Epithelial cell of proximal tubule (primary cell): ENCODE data around the gene PDZD2. TPM values are rescaled to one million over a fixed set of nuclear protein-coding genes. Genes with fewer than 3 reads are reported as not detected.

Source experiments
- DNase-seq: peaks from one replicate; pipeline ENCODE4 v3.0.0-alpha.2; 2011; ENCODE audit warnings: low read depth
- H3K4me3 ChIP-seq: 2 replicates; pipeline ENCODE4 v1.5.1; 2011; ENCODE audit warnings: low read depth, mild to moderate bottlenecking, low read length
- total RNA-seq: library from RNA; depleted of rRNA; stranded (reverse); fragments of >200 nt; gene quantifications from 2 replicates; pipeline ENCODE4 v1.2.3, GENCODE V29; 2015
- TF ChIP-seq, protein P1 (sequence below): conservative IDR thresholded peaks from 2 replicates; pipeline ENCODE4 v1.5.1; 2012; ENCODE audit warnings: low read depth, mild to moderate bottlenecking, low read length

The PDZD2 gene
- total RNA-seq, 1 donor from 2014 or later: 8.4 TPM

DNA sequence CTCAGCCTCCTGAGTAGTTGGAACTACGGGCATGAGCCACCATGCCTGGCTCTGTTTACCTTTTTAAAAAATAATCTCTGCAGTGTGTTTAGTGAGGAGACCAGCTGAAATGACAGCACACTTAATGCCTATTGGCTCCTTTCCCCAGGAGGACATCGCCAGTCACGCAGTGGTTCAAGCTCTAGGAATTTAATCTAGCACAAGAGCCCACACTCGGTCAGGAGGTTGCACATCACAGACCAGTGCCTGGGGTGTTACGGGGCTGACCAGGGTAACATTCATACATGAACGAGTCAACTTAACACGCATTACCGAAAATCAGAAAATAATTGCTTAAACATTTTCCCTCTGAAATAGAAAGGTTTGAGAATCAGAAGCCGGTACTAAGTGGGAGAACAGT lies 318.2 kb downstream of the PDZD2 start:
- TF ChIP-seq, protein P1, sequence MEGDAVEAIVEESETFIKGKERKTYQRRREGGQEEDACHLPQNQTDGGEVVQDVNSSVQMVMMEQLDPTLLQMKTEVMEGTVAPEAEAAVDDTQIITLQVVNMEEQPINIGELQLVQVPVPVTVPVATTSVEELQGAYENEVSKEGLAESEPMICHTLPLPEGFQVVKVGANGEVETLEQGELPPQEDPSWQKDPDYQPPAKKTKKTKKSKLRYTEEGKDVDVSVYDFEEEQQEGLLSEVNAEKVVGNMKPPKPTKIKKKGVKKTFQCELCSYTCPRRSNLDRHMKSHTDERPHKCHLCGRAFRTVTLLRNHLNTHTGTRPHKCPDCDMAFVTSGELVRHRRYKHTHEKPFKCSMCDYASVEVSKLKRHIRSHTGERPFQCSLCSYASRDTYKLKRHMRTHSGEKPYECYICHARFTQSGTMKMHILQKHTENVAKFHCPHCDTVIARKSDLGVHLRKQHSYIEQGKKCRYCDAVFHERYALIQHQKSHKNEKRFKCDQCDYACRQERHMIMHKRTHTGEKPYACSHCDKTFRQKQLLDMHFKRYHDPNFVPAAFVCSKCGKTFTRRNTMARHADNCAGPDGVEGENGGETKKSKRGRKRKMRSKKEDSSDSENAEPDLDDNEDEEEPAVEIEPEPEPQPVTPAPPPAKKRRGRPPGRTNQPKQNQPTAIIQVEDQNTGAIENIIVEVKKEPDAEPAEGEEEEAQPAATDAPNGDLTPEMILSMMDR: no peak
- H3K4me3 ChIP-seq: no peak overlapping the region
- DNase-seq: no peak

GRCh38 chr5:31962351-31962751 lies 323.4 kb downstream of the PDZD2 start:
- no peak for DNase-seq
- no peak overlapping the region for H3K4me3 ChIP-seq
- TF ChIP-seq, protein P1: no peak

GRCh38 chr5:31962871-31963307 lies 324.0 kb downstream of the PDZD2 start:
- no peak for DNase-seq
- H3K4me3 ChIP-seq: no peak overlapping the region
- TF ChIP-seq, protein P1: no peak

- no peak overlapping the region for H3K4me3 ChIP-seq
- TF ChIP-seq, protein P1: no peak
- DNase-seq: no peak
These were observed 324.6 kb downstream of the PDZD2 start for GRCh38 chr5:31963358-31964006.

DNA sequence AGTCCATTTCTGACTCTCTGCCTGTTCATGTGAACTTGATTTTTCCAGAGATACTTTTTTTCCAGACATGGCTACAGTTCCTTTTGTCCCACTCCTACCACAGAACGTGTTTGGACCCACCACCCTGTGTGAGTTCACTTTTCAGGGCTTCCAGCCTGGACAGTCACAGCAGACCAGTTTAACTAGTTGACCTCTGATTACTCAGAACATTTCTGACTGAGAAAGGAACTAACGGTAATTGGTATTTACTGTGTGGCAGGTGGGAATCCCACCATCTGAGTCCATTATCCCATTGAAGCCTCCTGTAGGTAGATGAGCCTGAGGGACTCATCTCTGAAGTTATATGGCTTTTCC lies 325.1 kb downstream of the PDZD2 start:
- DNase-seq: no peak
- TF ChIP-seq, protein P1: no peak
- no peak overlapping the region for H3K4me3 ChIP-seq

DNA sequence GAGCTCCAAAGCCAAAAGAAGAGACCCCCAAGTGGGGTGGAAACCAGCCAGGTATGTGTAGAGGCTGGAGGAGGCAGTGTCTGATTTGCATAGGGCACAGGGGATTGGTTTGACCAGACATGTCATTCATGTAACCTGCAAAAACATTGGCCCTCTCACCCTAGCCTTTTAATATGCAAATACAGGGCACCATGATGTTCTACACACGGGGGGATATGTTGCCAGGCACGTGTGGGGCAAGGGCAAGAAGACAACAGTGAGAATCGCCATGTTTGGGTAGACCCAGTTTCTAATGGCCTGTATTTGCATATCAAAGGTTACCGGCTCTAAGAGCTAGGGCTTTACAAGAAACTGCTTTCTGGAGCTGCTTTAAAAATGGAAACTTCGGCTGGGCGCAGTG lies 326.3 kb downstream of the PDZD2 start:
- no peak overlapping the region for H3K4me3 ChIP-seq
- TF ChIP-seq, protein P1: no peak
- no peak for DNase-seq

- H3K4me3 ChIP-seq: no peak overlapping the region
- no peak for DNase-seq
- TF ChIP-seq, protein P1: no peak
These were observed 328.0 kb downstream of the PDZD2 start for GRCh38 chr5:31966936-31967335.
